ENCODE measurements around the gene TRMO. TPM values are rescaled to one million over a fixed set of nuclear protein-coding genes. Genes with fewer than 3 reads are reported as not detected.
A peak's percentile ranks its signal among the peaks of the same experiment; 100 is the strongest.

The TRMO gene
- total and polyA plus RNA-seq, 9 of the 15 experiments (the other 6 are each of a cell fraction or from before 2014, with no cell fraction given): 5.6 to 22.4 (median 16.2) TPM

DNA sequence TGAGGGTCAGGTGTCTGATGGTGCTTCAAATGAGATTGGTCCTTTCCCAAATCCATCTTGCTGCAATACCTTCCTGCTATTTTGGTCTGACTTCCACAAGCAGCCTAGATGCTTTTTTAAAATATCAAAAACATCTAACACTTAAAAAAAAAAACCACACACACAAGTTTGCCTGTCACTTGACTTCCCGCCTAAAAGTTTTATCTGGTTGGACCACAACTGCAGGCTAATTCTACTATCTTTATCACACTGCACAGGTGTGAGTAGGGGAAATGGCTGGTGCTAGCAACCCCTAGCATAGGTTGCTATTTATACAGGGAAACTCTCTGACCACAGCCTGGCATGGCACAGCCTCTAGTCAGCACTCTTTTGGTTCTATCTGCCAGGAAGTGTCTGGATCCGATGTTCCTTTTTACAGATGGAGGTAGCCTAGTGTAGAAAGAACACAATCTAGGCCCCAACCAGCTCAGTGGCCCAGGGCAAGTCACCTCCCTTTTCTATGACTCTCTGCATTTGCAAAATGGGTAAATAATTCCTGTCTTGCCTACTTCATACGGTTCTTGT, 15.9 kb upstream of the TRMO start, which contains the start of gene HEMGN (continued):
- TF ChIP-seq, protein P1, sequence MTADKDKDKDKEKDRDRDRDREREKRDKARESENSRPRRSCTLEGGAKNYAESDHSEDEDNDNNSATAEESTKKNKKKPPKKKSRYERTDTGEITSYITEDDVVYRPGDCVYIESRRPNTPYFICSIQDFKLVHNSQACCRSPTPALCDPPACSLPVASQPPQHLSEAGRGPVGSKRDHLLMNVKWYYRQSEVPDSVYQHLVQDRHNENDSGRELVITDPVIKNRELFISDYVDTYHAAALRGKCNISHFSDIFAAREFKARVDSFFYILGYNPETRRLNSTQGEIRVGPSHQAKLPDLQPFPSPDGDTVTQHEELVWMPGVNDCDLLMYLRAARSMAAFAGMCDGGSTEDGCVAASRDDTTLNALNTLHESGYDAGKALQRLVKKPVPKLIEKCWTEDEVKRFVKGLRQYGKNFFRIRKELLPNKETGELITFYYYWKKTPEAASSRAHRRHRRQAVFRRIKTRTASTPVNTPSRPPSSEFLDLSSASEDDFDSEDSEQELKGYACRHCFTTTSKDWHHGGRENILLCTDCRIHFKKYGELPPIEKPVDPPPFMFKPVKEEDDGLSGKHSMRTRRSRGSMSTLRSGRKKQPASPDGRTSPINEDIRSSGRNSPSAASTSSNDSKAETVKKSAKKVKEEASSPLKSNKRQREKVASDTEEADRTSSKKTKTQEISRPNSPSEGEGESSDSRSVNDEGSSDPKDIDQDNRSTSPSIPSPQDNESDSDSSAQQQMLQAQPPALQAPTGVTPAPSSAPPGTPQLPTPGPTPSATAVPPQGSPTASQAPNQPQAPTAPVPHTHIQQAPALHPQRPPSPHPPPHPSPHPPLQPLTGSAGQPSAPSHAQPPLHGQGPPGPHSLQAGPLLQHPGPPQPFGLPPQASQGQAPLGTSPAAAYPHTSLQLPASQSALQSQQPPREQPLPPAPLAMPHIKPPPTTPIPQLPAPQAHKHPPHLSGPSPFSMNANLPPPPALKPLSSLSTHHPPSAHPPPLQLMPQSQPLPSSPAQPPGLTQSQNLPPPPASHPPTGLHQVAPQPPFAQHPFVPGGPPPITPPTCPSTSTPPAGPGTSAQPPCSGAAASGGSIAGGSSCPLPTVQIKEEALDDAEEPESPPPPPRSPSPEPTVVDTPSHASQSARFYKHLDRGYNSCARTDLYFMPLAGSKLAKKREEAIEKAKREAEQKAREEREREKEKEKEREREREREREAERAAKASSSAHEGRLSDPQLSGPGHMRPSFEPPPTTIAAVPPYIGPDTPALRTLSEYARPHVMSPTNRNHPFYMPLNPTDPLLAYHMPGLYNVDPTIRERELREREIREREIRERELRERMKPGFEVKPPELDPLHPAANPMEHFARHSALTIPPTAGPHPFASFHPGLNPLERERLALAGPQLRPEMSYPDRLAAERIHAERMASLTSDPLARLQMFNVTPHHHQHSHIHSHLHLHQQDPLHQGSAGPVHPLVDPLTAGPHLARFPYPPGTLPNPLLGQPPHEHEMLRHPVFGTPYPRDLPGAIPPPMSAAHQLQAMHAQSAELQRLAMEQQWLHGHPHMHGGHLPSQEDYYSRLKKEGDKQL (CRISPR knock-in tag; IDR thresholded peaks at IDR 0.05; ENCODE audit: borderline replicate concordance): no peak
- TF ChIP-seq GABPB2 (CRISPR knock-in tag; conservative IDR thresholded peaks at IDR 0.05) (no peak), SFPQ (IDR thresholded peaks at IDR 0.05; ENCODE audit: low read depth, low read length) (no peak), CXXC5 (CRISPR knock-in tag; IDR thresholded peaks at IDR 0.05) (peak; percentile 75), HOMEZ (CRISPR knock-in tag; IDR thresholded peaks at IDR 0.05) (no peak), AFF1 (IDR thresholded peaks at IDR 0.05; ENCODE audit: low read depth in 1 of 2, partially characterized antibody in 2 of 2) (peak; percentile 77 to 90), ZNF584 (CRISPR knock-in tag; IDR thresholded peaks at IDR 0.05; ENCODE audit: low read depth) (peak; percentile 43; the same call in 1 of the 2 replicates), KLF16 (IDR thresholded peaks at IDR 0.05) (peak; percentile 97)
